Activated CD8-positive, alpha-beta memory T cell treated with anti-CD3 and anti-CD28 coated beads, Interleukin-2, amount 50 U/mL, for 48 hours (primary cell): Measurements from ENCODE around the gene SMARCD2.

Source experiments
- DNase-seq: peaks from one replicate; pipeline ENCODE4 v3.0.0-alpha.2; 2020

The SMARCD2 gene

DNA sequence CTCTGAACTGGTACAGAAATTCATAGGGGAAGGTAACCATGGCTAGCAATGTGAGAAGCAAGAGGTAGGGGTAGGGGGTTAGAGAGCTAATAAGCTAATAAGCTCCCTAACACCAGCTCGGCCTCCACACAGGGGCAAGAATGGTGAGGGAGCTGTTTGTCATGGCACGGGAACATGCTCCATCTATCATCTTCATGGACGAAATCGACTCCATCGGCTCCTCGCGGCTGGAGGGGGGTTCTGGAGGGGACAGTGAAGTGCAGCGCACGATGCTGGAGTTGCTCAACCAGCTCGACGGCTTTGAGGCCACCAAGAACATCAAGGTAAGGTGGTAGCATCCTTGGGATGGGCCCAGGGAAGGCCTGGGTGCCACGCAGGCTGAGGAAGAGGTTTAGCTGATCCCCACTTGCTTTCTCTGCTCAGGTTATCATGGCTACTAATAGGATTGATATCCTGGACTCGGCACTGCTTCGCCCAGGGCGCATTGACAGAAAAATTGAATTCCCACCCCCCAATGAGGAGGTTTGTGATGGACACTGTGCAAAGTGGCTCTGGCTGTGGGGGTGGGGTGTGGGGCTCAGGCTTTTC, 11.5 kb downstream of the SMARCD2 start:
- peak; percentile 49 for DNase-seq

DNA sequence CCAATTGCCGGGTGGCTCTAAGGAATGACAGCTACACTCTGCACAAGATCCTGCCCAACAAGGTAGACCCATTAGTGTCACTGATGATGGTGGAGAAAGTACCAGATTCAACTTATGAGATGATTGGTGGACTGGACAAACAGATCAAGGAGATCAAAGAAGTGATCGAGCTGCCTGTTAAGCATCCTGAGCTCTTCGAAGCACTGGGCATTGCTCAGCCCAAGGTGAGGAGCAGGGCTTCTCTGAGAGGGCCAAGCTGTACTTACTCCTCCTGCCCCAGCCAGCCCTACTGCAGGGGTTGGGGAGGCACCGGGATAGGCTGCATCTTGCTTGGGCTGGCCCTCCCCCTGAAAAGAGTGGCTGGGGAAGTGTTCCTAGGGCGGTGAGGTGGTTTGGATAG, 12.2 kb downstream of the SMARCD2 start:
- peak; percentile 47 for DNase-seq

DNA sequence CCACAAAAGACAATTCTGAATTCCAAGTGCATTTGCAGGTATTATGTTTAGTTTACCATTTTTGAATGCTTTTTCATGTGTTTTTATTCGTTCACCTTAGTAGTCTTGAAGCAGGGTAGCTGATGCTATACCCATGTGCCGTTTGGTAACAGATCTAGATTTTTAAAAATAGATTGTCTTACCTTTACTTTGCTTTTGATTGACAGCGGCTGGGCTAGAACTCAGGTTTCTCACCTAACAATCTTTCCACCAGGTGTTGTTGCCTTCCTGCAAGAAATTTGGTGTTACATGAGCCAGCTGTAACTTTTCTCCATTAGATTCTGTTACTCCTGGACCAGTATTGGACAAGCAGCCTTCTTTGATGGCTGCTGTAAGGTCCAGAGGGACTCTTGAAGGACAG, 13.5 kb downstream of the SMARCD2 start:
- DNase-seq, result no peak

DNA sequence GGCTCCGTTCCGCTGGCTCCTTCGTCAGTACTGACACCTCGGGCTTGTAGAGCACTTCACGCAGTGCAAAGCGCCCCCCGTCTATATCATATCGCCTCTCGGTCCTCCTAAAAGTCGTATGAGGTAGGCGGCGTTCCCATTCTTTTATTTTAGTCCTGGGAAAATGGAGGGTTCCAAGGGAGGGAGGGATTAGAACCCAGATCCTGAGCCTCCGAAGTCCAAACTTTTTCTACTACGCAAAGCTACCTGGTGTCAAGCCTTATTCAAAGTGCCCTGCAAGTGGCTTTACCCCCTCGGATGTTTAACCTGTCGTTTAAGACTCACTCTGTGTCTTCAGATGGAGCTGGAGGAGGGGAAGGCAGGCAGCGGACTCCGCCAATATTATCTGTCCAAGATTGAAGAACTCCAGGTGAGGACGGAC, 14.7 kb downstream of the SMARCD2 start:
- no peak for DNase-seq

DNA sequence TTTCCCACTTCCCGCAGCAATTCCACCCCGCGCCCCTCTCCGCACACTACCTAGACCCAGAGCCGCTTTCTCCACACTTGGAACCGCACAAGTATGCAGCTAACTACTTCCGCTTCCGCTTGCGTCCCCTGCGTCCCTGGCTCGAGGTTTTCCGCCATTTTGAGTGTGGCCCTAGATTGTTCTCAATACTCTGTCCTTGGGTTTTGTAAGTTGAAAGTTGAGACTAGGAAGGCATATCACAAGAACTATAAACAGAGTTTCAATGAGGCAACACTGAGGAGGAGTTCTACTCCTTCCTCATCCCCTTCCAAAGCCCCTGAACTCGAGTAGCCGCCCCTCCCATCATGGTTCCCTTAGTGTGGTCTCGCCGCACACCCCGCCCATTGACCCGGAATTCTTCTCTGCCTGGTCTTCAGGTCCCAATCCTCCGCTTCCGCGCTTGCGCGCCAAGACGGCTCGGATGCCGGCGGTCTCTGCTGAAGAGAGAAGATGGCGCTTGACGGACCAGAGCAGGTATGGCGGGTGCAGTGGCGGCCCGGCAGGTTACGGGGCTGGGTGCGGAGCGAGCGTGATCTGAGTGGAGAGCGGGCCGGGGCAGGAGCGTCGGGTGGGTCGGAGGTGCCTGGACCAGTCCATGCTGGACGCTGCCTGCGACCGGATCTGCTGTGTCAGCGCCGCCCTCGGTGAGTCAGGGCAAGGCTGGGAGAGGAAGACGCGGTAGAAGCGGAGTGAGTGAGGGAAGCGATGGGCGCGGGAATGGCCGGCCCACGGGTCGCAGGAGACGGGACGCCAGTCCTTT, 15.3 kb downstream of the SMARCD2 start, which contains the start of the genes FTSJ3 and PSMC5:
Gene FTSJ3 (minus strand): TSS at position 662 of the 799 bp plus-strand sequence. CDS start 761 bp downstream, outside the sequence.
Gene PSMC5 (plus strand): TSS at position 430 of the 799 bp plus-strand sequence. CDS start 60 bp downstream, at position 490.
- DNase-seq, result peak; percentile 94

DNA sequence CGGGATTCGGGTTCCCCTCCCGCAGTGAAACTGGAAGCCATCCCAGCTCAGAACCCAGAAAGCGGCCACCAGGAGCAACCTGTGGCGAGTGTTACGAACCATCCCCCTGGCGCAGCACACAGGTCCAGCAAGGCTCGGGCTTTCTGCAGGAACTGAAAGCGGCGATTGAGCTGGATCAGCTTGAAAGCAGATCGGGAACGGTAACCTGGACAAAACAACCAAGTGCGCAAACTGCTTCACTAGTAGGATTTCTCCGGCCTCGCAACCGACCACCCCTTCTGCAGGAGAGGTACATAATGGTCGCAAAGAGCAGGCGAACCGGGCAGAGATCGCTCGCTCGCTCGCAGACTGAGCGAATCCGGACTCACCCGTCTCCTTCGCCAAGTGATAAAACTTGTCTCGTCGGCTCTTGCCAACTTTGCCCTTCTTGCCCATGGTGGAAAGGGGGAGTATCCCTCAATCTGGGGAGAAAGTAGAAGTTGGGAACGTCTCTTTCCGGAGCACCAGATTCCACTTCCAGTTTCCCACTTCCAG, 15.9 kb downstream of the SMARCD2 start:
- peak; percentile 59 for DNase-seq

DNA sequence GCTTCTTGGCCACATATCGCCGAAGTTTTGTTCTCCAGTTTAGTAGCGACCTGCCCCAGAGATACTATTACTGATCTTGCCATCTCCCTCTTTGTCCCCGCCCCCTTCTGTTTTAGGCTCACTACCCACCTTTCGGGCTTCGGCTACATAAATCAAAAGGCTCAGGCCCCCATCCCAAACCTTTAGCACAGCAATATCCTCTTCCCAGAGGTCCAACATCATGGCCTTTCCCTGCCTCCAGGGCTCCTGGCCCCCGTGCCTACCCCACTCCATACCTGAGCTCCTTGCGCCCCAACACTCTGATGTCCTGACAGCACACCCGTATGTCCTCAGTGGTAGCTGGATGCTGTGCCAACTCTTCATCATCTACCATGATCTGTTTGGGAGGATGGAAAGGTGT, 18.1 kb downstream of the SMARCD2 start:
- no peak for DNase-seq

DNA sequence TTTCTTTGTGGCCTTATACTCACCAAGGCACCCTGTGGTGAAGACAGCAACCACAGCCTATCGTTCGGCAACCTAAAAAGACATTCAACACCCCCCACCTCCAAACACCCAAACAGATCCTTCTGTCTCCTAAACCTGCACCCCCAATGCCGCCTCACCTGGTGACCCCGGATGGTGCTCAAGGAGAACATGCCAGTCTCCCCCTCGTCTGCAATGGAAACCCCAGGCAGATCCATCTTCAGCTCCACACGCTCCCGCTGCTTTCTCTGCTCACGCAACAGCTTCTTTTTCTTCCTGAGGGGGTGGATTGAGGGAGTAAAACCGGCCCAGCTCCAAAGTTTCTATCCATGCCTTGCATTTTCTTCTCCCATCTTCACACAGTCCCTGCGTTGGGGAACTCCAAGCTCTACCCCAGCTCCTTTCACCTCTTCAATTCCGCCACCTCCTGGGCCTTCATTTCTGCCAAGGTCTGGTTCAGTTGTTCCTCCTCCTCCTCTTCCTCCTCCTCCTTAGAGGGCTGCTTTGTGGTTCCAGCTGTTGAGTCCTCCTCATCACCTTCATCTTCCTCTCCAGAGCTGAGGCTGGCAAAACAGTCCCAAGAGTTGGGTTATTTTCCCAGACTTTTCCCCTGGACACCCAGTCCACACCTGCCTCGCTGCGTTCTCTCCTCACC, 18.7 kb downstream of the SMARCD2 start:
- no peak for DNase-seq

DNA sequence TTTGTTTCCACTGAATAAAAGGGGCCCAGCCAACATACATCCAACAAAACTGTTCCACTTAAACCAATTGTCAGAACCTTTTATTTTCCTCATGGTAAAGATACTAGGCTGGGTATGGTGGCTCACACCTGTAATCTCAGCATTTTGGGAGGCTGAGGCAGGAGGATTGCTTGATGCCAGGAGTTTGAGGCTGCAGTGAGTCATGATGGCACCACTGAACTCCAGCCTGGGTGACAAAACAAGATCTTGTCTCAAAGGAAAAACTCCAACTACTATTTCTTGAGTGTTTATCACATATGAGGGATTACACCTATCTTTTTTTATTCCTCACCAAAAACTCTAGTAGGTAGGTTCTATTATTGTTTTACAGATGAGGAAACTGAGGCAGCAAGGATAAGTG, 19.9 kb downstream of the SMARCD2 start:
- DNase-seq, result no peak

DNA sequence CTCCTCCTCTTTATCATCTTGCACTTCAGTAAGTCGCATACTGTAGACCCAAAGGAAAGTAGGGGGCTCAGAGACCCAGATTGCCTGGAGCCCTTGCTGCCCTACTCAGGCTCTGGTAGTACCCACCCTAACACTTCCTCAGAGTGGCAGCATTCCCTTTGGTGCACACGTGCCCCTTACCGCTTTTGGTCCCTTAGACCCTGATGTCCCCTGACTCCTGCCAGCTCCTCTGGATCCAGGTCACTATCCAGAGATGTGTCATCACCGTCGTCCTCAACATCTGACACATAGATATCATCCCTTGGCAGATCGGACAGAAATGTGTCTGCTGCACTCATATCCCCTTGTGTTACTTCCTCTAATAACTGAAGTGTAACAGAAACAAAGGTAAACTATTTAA, 20.7 kb downstream of the SMARCD2 start:
- no peak for DNase-seq

DNA sequence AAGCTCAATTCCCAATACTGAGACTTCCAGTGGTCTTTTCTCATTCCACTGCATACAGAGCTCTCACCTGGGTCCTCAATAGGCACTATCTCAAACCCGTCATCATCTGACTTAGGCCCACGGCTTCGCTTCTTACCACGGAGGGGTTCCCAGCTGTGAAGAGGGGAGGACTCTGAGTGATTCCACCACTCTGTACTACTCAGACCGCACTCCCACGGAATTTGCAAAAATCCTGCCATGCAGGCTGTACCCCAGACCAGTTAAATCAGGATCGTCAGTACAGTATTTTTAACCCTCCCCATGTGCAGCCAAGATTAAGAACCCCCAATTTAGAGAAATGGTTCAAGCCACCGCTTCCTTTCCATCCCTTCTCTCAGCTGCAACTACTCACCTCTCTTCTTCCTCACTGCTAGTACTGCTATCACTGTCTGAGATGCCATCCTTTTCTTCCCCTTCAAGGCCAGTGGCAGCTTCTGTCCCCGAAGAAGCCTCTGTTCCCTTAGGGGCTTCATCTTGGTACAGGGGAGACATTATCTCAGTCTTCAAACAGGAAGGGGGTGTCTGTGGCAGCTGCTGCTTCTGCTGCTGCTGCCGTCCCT, 21.4 kb downstream of the SMARCD2 start:
- DNase-seq, result no peak

DNA sequence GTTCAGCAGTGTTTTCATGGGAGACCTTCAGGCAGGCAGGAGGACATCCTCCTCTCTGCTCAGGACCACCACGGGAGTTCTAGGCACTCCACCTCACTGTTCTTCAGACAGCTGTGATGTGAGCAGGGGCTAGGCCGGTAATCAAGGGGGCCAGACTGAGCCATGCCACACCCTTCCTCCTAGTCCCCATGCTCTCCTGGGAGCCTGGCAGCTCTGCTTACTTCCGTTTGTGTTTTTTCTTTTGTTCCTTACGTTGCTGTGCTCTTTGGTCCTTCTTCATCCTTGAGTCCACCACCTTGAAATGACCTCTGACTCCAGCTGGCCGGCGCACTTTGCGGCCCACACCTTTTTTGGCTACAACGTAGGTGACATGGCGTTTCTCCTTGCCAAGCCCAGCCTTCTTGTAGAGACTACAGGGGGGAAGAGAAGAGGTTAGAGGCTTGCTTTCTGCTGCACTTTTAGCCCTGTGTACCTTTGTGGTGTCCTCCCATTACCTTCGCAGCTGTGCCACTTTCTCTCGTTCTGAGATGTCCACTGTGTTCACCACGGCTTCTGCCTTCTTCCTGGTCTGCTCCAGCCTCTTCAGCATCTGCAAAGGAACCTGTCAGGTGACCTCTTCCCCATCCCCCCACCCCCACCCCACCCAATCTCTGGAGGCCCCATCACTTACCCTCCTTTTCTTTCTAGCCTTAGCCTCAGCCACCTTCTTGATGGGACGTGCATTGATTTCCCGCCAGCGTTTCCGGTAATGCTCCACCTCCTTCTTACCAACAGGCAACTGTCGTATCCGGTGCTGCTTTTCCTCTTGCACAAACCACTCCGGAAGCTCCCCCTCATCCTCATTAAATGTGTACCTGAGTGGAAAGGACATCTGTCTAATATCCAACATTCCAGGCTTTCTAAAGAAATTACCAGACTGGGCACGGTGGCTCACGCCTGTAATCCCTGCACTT, 22.6 kb downstream of the SMARCD2 start:
- no peak for DNase-seq

DNA sequence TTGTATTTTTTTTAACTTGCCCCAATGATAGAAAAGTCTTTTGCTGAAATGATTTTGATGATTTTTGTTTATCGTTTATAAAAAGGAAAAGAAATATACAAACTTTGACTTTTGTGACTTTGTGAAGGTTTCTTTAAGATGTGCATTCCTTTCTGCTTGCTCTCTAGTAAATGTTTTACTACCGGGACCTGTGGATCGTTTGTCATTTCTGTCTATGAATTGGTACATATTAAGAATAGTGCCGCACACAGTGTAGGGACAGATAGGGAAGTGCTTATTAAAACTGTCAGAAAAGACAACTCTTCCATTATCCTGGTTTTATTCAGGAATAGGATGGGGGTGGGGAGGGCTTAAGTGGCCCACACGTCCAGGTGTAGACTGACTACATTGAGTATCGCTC, 23.4 kb downstream of the SMARCD2 start:
- DNase-seq, result no peak

DNA sequence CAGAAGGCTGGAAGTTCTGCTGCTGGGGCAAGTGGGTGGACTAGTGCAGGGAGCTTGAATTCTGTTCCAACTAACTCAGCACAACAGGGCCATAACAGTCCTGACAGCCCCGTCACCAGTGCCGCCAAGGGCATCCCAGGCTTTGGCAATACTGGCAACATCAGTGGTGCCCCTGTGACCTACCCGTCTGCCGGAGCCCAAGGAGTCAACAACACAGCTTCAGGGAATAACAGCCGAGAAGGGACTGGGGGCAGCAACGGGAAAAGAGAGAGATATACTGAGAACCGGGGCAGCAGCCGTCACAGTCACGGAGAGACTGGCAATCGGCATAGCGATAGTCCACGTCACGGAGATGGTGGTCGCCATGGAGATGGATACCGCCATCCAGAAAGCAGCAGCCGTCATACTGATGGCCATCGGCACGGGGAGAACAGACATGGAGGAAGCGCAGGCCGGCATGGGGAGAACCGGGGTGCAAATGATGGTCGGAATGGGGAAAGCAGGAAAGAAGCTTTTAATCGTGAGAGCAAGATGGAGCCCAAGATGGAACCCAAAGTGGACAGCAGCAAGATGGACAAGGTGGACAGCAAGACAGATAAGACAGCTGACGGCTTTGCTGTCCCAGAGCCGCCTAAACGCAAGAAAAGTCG, 24.6 kb downstream of the SMARCD2 start:
- no peak for DNase-seq

DNA sequence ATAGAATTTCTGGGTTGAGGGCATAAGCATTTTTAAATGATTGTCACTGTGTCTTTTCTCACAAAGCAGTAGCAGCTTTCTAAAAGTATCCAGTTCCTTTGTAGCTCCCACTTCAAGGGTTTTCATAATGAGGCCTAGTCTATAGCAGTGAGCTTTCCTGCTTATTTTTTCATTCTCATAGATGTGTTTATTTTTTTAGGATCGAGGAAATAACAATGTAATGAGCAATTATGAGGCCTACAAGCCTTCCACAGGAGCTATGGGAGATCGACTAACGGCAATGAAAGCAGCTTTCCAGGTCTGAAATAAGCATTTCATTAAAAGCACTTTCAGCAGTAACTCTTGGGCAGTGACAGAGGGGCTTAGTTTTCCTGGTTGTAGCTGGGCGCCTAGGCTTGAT, 25.8 kb downstream of the SMARCD2 start:
- DNase-seq, result no peak

DNA sequence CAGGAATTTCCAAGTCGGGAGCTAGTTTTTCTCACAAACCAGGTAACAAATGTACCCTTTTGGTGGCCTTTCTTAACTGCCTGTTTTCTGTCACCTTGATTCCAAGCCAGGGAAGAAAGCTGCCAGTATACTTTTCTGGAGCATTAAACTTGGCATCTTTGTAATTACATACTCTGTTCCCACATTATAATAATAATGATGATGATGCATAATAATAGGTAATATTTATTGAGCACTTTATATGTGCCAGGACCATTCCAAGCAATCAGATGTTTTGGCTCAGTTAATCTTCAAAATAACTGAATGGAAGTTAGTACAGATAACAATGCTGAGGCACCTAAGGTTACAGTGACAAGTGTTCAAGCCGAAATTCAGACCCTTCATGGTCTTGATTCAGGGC, 26.4 kb downstream of the SMARCD2 start:
- DNase-seq, result no peak

DNA sequence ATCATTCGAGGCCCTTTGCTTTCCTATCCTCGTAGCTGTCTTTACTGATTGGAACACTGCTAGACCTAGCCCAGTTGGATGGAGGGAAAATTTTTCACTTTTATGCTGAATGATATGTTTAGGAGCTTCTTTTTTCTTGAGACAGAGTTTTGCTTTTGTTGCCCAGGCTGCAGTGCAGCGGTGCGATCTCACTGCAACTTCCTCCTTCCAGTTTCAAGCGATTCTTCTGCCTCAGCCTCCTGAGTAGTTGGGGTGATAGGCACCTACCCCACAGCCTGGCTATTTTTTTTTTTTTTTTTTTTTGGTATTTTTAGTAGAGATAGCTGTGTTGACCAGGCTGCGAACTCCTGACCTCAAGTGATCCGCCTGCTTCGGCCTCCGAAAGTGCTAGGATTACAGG, 32.5 kb downstream of the SMARCD2 start:
- DNase-seq, result no peak

DNA sequence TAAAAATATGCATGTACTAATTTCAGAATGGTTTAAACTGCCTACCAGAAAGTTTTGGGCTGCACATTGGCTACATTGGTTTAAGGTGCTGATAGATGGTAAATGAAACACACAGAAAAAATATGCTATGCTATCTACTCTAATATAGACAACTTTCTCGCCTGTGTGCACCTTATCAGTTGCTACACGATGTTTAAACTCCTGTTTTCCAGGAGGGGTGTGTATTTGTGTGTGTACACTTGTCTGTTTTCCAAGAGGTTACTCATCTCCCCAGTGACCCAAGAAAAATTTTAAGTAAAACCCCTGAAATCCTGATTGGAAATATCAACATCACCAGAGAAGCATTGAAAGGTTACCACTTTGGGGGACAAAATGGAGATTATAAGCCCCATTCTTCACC, 36.9 kb downstream of the SMARCD2 start:
- DNase-seq, result no peak

DNA sequence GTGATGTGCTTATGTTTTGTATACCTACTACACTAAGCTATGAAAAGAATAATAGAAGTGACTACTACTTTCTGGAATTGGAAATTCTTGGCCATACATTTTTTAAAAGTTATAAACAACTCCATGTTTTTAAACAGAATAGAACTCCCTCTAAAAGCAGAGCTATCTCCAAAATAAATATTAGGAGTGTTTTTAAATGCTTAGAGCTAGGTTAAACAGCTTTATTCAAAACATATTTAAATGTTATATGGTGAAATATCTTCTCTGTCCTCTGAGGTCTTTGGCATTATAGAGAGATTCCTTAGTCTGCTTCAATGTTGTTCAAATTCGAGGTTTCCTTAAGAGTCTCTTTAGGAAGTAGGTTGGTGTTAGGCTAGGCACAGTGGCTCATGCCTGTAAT, 38.2 kb downstream of the SMARCD2 start:
- no peak for DNase-seq

DNA sequence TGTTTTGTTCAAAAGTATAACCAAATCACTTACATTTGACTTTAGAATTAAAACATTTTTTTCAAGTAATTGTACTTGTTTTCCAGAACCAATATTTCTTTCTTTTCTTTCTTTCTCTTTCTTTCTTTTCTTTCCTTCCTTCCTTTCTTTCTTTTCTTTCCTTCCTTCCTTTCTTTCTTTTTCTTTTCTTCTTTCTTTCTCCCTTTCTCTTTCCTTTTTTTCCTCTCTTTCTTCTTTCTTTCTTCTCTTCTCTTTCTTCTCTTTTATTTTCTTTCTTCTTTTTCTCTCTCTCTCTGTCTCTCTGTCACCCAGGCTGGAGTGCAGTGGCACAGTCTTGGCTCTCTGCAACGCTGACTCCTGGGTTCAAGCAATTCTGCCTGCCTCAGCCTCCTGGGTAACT, 41.7 kb downstream of the SMARCD2 start:
- no peak for DNase-seq

DNA sequence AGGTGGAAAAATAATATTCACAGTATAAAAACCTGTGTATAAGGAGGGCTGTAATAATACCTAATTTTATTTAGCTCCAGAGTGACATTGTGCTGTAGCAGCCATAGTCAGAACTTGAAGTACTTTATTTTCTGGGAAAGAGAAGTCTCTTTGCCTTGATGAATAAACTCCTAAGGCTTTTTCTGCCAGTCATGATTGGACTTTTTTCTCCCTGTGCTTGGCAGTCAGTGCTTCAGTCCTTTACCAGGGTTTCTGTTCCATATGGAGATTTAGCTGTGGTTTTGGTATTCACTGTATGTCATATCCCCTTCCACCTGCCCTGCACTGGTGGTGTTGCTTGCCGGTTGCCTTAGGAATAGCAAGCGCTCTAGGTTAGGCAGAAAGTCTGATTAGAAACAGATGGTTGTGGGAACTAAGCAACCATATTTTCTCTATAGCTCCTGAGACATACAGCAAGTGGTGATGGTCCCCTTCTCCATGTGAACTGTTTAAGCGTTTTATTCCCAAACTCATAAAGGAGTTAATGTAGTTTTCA, 43.8 kb downstream of the SMARCD2 start:
- DNase-seq, result no peak
